HepG2 (cell line): ENCODE measurements around the gene TOR2A. TPM values are rescaled to one million over a fixed set of nuclear protein-coding genes. Genes with fewer than 3 reads are reported as not detected.

Experiments used
- ATAC-seq: fragments of 200-7000 bp; cut with Tn5 transposase; 3 replicates; pipeline ENCODE4 v1.9.1; 2020; ENCODE audit warnings: mild to moderate bottlenecking, moderate library complexity
- BruUV-seq: library from RNA; stranded (reverse); fragments of 400-500 nt; replicated peaks from 2 replicates; lab custom pipeline; 2021; lab: Mats Ljungman, UMichigan
- CTCF ChIA-PET: fragments of 300-600 bp; formaldehyde crosslinking; extraction: SDS; loops from one replicate; lab custom pipeline; 2021; ENCODE audit warnings: low total read pairs, inconsistent platforms, low intra/inter-chr PET ratio; lab: Yijun Ruan, JAX
- POLR2A ChIA-PET: fragments of 350-600 bp; sonication (Branson Sonifier 250); formaldehyde crosslinking; loops from one replicate; lab custom pipeline; 2020; ENCODE audit warnings: antibody characterized with exemption, inconsistent platforms; lab: Yijun Ruan, JAX
- DNase-seq: peaks from one replicate; pipeline ENCODE4 v3.0.0-alpha.2; 2015; ENCODE audit warnings: low spot score
- FAIRE-seq: peaks from 3 replicates; lab custom pipeline; 2011; peaks lifted over from hg19 to GRCh38; lab: Jason Lieb, UNC
- H2AFZ ChIP-seq: one replicate; pipeline ENCODE4 v1.6.1; 2011; ENCODE audit warnings: low read length, inconsistent platforms
- H3K27ac ChIP-seq: fragments of 300-600 bp; 3 replicates; pipeline ENCODE4 v1.8.0; 2011; ENCODE audit warnings: mixed run types, mild to moderate bottlenecking, mixed read lengths, low read length, inconsistent platforms; ENCODE audit not compliant: insufficient read depth; ENCODE audit errors: extremely low read length
- H3K27me3 ChIP-seq, 2 experiments: fragments of 200-600 bp in 1 of 2; 2 replicates in 1 of 2; 3 replicates in 1 of 2; pipeline versions ENCODE4 v1.6.0 to v1.8.0; 2011; ENCODE audit warnings: low read length in 2 of 2, mild to moderate bottlenecking in 2 of 2, moderate library complexity in 2 of 2, inconsistent platforms in 1 of 2; ENCODE audit not compliant: insufficient read depth in 2 of 2, control insufficient read depth in 1 of 2
- H3K36me3 ChIP-seq, 2 experiments: fragments of 200-600 bp in 1 of 2; replicated peaks in 1 of 2; 2 replicates in 1 of 2; 3 replicates in 1 of 2; pipeline versions ENCODE4 v1.5.1 to v1.8.0; 2011; ENCODE audit warnings: low read length in 2 of 2, inconsistent platforms in 1 of 2; ENCODE audit not compliant: insufficient read depth in 2 of 2, control insufficient read depth in 1 of 2
- H3K4me1 ChIP-seq: 2 replicates; pipeline ENCODE4 v1.5.1; 2012; ENCODE audit warnings: low read length, inconsistent platforms; ENCODE audit not compliant: insufficient read depth
- H3K4me2 ChIP-seq: 2 replicates; pipeline ENCODE4 v1.6.0; 2011; ENCODE audit warnings: low read depth, low read length, inconsistent platforms
- H3K4me3 ChIP-seq, 3 experiments: fragments of 200-600 bp in 1 of 3; sonication (generic), shearing (Covaris generic) in 1 of 3; replicated peaks in 1 of 3; 2 replicates each; pipeline ENCODE4 v1.5.1; 2011 to 2016; ENCODE audit warnings: low read length in 3 of 3, inconsistent platforms in 2 of 3, low read depth in 2 of 3, mild to moderate bottlenecking in 2 of 3, control low read depth in 1 of 3, mixed read lengths in 1 of 3; ENCODE audit not compliant: insufficient read depth in 1 of 3
- H3K79me2 ChIP-seq: one replicate; pipeline ENCODE4 v1.6.1; 2011; ENCODE audit warnings: low read length, inconsistent platforms; ENCODE audit not compliant: insufficient read depth
- H3K9ac ChIP-seq: 2 replicates; pipeline ENCODE4 v1.6.0; 2011; ENCODE audit warnings: mild to moderate bottlenecking, low read depth, low read length, inconsistent platforms; ENCODE audit not compliant: insufficient read depth
- H3K9me3 ChIP-seq: 2 replicates; pipeline ENCODE4 v1.5.1; 2012; ENCODE audit warnings: mild to moderate bottlenecking, low read length
- H4K20me1 ChIP-seq: 2 replicates; pipeline ENCODE4 v1.6.0; 2011; ENCODE audit warnings: inconsistent platforms, mild to moderate bottlenecking, low read length, moderate library complexity; ENCODE audit not compliant: insufficient read depth
- KMT2A ChIP-seq: sonication (generic); formaldehyde crosslinking; IDR thresholded peaks from 2 replicates; pipeline ENCODE4 v1.4.0; 2020; ENCODE audit warnings: missing genetic modification reagents
- U2AF2 ChIP-seq: fragments of 200-400 bp; formaldehyde crosslinking; IDR thresholded peaks from 2 replicates; pipeline ENCODE4 v1.6.1; 2017; ENCODE audit warnings: low read depth, mild to moderate bottlenecking, low read length
- ZMAT3 ChIP-seq: sonication (generic); formaldehyde crosslinking; conservative IDR thresholded peaks from 2 replicates; pipeline ENCODE4 v1.7.0; 2021; ENCODE audit warnings: missing genetic modification reagents
- ZNF12 ChIP-seq: sonication (generic); formaldehyde crosslinking; IDR thresholded peaks from 2 replicates; pipeline ENCODE4 v1.5.0; 2020; ENCODE audit warnings: missing genetic modification reagents
- ZNF432 ChIP-seq: sonication (generic); formaldehyde crosslinking; IDR thresholded peaks from 2 replicates; pipeline ENCODE4 v1.5.0; 2020; ENCODE audit warnings: missing genetic modification reagents, mild to moderate bottlenecking, borderline replicate concordance
- ZNF556 ChIP-seq: sonication (generic); formaldehyde crosslinking; IDR thresholded peaks from 2 replicates; pipeline ENCODE4 v1.4.0; 2020; ENCODE audit warnings: mild to moderate bottlenecking, missing genetic modification reagents, borderline replicate concordance
- ZNF567 ChIP-seq: sonication (generic); formaldehyde crosslinking; IDR thresholded peaks from 2 replicates; pipeline ENCODE4 v1.8.1; 2023; ENCODE audit warnings: mild to moderate bottlenecking, missing genetic modification reagents, borderline replicate concordance
- ZNF781 ChIP-seq: sonication (generic); formaldehyde crosslinking; IDR thresholded peaks from 2 replicates; pipeline ENCODE4 v1.5.1; 2020; ENCODE audit warnings: borderline replicate concordance, mild to moderate bottlenecking, missing genetic modification reagents; ENCODE audit errors: not compliant biosample characterization
- ZNF790 ChIP-seq: sonication (generic); formaldehyde crosslinking; IDR thresholded peaks from 2 replicates; pipeline ENCODE4 v1.8.0; 2022; ENCODE audit warnings: missing genetic modification reagents, mild to moderate bottlenecking, borderline replicate concordance
- WGBS: methylation state at CpG from one replicate; pipeline ENCODE4 v1.1.6; 2017; ENCODE audit warnings: low lambda C conversion rate; 5-methylcytosine and 5-hydroxymethylcytosine counted together
- in situ Hi-C: cut with HindIII; loops from 2 replicates; pipeline ENCODE4 v1.10.0; 2017; ENCODE audit warnings: low pct_unique_long_range_greater_than_20kb; ENCODE audit not compliant: extremely low pct_ligation_motif_present
- intact Hi-C: fragments of 100-400 bp; cut with micrococcal nuclease; formaldehyde crosslinking; loops from one replicate; pipeline ENCODE4 v1.10.0; 2022; ENCODE audit not compliant: unreplicated experiment
- polyA plus RNA-seq, 8 experiments: library from polyadenylated mRNA; depleted of rRNA in 3 of 8; stranded (reverse) in 7 of 8; unstranded in 1 of 8; fragments of >200 nt; fragmentation: Illumina TruSeq in 4 of 8; extraction: Trizol in 4 of 8; gene quantifications; 2 replicates each; pipeline versions ENCODE4 v1.2.1 to v1.2.3, GENCODE V29; 2011 to 2016; ENCODE audit warnings: low read depth in 4 of 8, missing spikeins in 1 of 8, mixed read lengths in 1 of 8; ENCODE audit not compliant: insufficient read depth in 1 of 8
- total RNA-seq, 5 experiments: library from RNA; depleted of rRNA; stranded (reverse); fragments of >200 nt; fragmentation: Illumina TruSeq; extraction: Trizol; gene quantifications; 2 replicates each; pipeline ENCODE4 v1.2.3, GENCODE V29; 2016; ENCODE audit warnings: low read depth in 1 of 5
- TF ChIP-seq, protein P1 (sequence below): sonication (generic); formaldehyde crosslinking; IDR thresholded peaks from 2 replicates; pipeline ENCODE4 v1.9.0; 2021; ENCODE audit warnings: missing genetic modification reagents, mild to moderate bottlenecking, borderline replicate concordance
- TF ChIP-seq, protein P2 (sequence below): sonication (generic); formaldehyde crosslinking; IDR thresholded peaks from 2 replicates; pipeline ENCODE4 v1.5.0; 2020; ENCODE audit warnings: mild to moderate bottlenecking, missing genetic modification reagents
- TF ChIP-seq, protein P3 (sequence below): sonication (generic); formaldehyde crosslinking; IDR thresholded peaks from 2 replicates; pipeline ENCODE4 v1.5.1; 2020; ENCODE audit warnings: missing genetic modification reagents, mild to moderate bottlenecking, borderline replicate concordance
- TF ChIP-seq, protein P4 (sequence below): sonication (generic); formaldehyde crosslinking; IDR thresholded peaks from 2 replicates; pipeline ENCODE4 v1.4.0; 2020; ENCODE audit warnings: mild to moderate bottlenecking, missing genetic modification reagents, borderline replicate concordance
- TF ChIP-seq, protein P5 (sequence below): IDR thresholded peaks from 2 replicates; pipeline ENCODE4 v1.6.1; 2012; ENCODE audit warnings: low read depth, low read length, improper control_type of control experiment

The TOR2A gene
- total and polyA plus RNA-seq, 2 of the 13 experiments (the other 11 are each of a cell fraction or from before 2014, with no cell fraction given), result 3.5 to 7.2 TPM

- H3K79me2 ChIP-seq, result no peaks in the 10 kb centered on the region
- no peak overlapping the region for H2AFZ ChIP-seq
- no peak overlapping the region for H3K4me2 ChIP-seq
- 0% methylated on average over 3 of the region's 8 CpGs for WGBS
- no peaks in the 10 kb centered on the region for H3K36me3 ChIP-seq
- H3K9ac ChIP-seq, result no peak overlapping the region
- no peaks in the 10 kb centered on the region for H3K4me1 ChIP-seq
- no peaks in the 10 kb centered on the region for H4K20me1 ChIP-seq
- H3K27ac ChIP-seq, result no peak overlapping the region
- ATAC-seq (no peak), FAIRE-seq (no peak)
- in situ Hi-C loops, result no loop called here
- TF ChIP-seq ZNF556 (CRISPR knock-in tag), result no peak
- TF ChIP-seq, protein P1, sequence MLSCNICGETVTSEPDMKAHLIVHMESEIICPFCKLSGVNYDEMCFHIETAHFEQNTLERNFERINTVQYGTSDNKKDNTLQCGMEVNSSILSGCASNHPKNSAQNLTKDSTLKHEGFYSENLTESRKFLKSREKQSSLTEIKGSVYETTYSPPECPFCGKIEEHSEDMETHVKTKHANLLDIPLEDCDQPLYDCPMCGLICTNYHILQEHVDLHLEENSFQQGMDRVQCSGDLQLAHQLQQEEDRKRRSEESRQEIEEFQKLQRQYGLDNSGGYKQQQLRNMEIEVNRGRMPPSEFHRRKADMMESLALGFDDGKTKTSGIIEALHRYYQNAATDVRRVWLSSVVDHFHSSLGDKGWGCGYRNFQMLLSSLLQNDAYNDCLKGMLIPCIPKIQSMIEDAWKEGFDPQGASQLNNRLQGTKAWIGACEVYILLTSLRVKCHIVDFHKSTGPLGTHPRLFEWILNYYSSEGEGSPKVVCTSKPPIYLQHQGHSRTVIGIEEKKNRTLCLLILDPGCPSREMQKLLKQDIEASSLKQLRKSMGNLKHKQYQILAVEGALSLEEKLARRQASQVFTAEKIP (CRISPR knock-in tag), result no peak
- no peak for TF ChIP-seq KMT2A (CRISPR knock-in tag)
- no peak for TF ChIP-seq ZNF12 (CRISPR knock-in tag)
- no peak for TF ChIP-seq ZNF567 (CRISPR knock-in tag)
- TF ChIP-seq, protein P2, sequence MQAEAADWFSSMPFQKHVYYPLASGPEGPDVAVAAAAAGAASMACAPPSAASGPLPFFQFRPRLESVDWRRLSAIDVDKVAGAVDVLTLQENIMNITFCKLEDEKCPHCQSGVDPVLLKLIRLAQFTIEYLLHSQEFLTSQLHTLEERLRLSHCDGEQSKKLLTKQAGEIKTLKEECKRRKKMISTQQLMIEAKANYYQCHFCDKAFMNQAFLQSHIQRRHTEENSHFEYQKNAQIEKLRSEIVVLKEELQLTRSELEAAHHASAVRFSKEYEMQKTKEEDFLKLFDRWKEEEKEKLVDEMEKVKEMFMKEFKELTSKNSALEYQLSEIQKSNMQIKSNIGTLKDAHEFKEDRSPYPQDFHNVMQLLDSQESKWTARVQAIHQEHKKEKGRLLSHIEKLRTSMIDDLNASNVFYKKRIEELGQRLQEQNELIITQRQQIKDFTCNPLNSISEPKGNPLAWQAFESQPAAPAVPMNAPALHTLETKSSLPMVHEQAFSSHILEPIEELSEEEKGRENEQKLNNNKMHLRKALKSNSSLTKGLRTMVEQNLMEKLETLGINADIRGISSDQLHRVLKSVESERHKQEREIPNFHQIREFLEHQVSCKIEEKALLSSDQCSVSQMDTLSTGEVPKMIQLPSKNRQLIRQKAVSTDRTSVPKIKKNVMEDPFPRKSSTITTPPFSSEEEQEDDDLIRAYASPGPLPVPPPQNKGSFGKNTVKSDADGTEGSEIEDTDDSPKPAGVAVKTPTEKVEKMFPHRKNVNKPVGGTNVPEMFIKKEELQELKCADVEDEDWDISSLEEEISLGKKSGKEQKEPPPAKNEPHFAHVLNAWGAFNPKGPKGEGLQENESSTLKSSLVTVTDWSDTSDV (CRISPR knock-in tag), result no peak
- TF ChIP-seq, protein P3, sequence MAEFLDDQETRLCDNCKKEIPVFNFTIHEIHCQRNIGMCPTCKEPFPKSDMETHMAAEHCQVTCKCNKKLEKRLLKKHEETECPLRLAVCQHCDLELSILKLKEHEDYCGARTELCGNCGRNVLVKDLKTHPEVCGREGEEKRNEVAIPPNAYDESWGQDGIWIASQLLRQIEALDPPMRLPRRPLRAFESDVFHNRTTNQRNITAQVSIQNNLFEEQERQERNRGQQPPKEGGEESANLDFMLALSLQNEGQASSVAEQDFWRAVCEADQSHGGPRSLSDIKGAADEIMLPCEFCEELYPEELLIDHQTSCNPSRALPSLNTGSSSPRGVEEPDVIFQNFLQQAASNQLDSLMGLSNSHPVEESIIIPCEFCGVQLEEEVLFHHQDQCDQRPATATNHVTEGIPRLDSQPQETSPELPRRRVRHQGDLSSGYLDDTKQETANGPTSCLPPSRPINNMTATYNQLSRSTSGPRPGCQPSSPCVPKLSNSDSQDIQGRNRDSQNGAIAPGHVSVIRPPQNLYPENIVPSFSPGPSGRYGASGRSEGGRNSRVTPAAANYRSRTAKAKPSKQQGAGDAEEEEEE, result no peak
- TF ChIP-seq, protein P4, sequence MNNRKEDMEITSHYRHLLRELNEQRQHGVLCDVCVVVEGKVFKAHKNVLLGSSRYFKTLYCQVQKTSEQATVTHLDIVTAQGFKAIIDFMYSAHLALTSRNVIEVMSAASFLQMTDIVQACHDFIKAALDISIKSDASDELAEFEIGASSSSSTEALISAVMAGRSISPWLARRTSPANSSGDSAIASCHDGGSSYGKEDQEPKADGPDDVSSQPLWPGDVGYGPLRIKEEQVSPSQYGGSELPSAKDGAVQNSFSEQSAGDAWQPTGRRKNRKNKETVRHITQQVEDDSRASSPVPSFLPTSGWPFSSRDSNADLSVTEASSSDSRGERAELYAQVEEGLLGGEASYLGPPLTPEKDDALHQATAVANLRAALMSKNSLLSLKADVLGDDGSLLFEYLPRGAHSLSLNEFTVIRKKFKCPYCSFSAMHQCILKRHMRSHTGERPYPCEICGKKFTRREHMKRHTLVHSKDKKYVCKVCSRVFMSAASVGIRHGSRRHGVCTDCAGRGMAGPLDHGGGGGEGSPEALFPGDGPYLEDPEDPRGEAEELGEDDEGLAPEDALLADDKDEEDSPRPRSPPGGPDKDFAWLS (CRISPR knock-in tag), result no peak
- TF ChIP-seq ZNF432 (CRISPR knock-in tag), result no peak
- TF ChIP-seq, protein P5, sequence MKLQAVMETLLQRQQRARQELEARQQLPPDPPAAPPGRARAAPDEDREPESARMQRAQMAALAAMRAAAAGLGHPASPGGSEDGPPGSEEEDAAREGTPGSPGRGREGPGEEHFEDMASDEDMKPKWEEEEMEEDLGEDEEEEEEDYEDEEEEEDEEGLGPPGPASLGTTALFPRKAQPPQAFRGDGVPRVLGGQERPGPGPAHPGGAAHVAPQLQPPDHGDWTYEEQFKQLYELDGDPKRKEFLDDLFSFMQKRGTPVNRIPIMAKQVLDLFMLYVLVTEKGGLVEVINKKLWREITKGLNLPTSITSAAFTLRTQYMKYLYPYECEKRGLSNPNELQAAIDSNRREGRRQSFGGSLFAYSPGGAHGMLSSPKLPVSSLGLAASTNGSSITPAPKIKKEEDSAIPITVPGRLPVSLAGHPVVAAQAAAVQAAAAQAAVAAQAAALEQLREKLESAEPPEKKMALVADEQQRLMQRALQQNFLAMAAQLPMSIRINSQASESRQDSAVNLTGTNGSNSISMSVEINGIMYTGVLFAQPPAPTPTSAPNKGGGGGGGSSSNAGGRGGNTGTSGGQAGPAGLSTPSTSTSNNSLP, result no peak
- TF ChIP-seq ZNF790 (CRISPR knock-in tag), result no peak
- TF ChIP-seq ZNF781, result no peak
- no peak for TF ChIP-seq U2AF2
- no peak for TF ChIP-seq ZMAT3 (CRISPR knock-in tag)
- TF ChIP-seq, all 625 proteins: peak for 0
- CTCF ChIA-PET, result no interaction called here
- no TSS peak for BruUV-seq
- Histone ChIP-seq H3K4me3 (no peak overlapping the region), H3K9me3 (no peaks in the 10 kb centered on the region), H3K27me3 (peaks cover 3 to 44% of the 10 kb centered on the region in 2 experiments; a peak in 3 of 5 replicates)
- POLR2A ChIA-PET, result no interaction called here
- DNase-seq, result no peak
- intact Hi-C loops, result no loop called here
Measured at GRCh38 chr9:127753148-127753547, 18.1 kb upstream of the TOR2A start.
